Endothelial cell of umbilical vein (primary cell): ENCODE measurements around the gene SMARCC1. TPM values are rescaled to one million over a fixed set of nuclear protein-coding genes. Genes with fewer than 3 reads are reported as not detected.

Source experiments
- BruUV-seq: library from RNA; stranded (reverse); fragments of 400-500 nt; replicated peaks from 2 replicates; lab custom pipeline; 2021; lab: Mats Ljungman, UMichigan
- CTCF ChIA-PET: fragments of 300-600, 350-600 bp; sonication (Branson Sonifier 250); formaldehyde crosslinking; loops from one replicate; lab custom pipeline; 2021; ENCODE audit warnings: antibody characterized with exemption, inconsistent platforms; lab: Charles Lee
- POLR2A ChIA-PET: fragments of 300-600, 350-600 bp; sonication (Branson Sonifier 250); formaldehyde crosslinking; loops from one replicate; lab custom pipeline; 2021; ENCODE audit warnings: antibody characterized with exemption, inconsistent platforms; lab: Charles Lee
- DNase-seq: peaks from one replicate; pipeline ENCODE4 v3.0.0-alpha.2; 2011; ENCODE audit warnings: low read depth, low spot score
- FAIRE-seq: peaks from 2 replicates; lab custom pipeline; 2011; peaks lifted over from hg19 to GRCh38; lab: Jason Lieb, UNC
- H2AFZ ChIP-seq: 2 replicates; pipeline ENCODE4 v1.6.0; 2012; ENCODE audit warnings: low read depth, low read length, control low read depth, inconsistent platforms
- H3K27ac ChIP-seq: 2 replicates; pipeline ENCODE4 v1.5.1; 2011; ENCODE audit warnings: low read depth, mild to moderate bottlenecking, control low read depth, low read length, moderate library complexity; ENCODE audit not compliant: insufficient read depth
- H3K27me3 ChIP-seq, 2 experiments: 2 replicates each; pipeline versions ENCODE4 v1.6.0 to v1.6.1; 2011; ENCODE audit warnings: low read length in 2 of 2, mixed read lengths in 1 of 2; ENCODE audit not compliant: control insufficient read depth in 2 of 2, insufficient read depth in 2 of 2
- H3K36me3 ChIP-seq, 2 experiments: 2 replicates in 1 of 2; 3 replicates in 1 of 2; pipeline ENCODE4 v1.5.1; 2011; ENCODE audit warnings: low read length in 2 of 2, mild to moderate bottlenecking in 1 of 2, moderate library complexity in 1 of 2; ENCODE audit not compliant: control insufficient read depth in 2 of 2, insufficient read depth in 2 of 2; ENCODE audit errors: extremely low read depth in 1 of 2
- H3K4me1 ChIP-seq: 3 replicates; pipeline ENCODE4 v1.5.1; 2011; ENCODE audit warnings: mild to moderate bottlenecking, low read length; ENCODE audit not compliant: control insufficient read depth, insufficient read depth; ENCODE audit errors: extremely low read depth
- H3K4me2 ChIP-seq: 2 replicates; pipeline ENCODE4 v1.6.1; 2011; ENCODE audit warnings: low read length, control low read depth, mixed read lengths; ENCODE audit not compliant: insufficient read depth
- H3K4me3 ChIP-seq, 3 experiments: fragments of 200-600 bp in 1 of 3; sonication (generic), shearing (Covaris generic) in 1 of 3; replicated peaks in 1 of 3; 2 replicates each; pipeline ENCODE4 v1.5.1; 2011 to 2016; ENCODE audit warnings: control low read depth in 3 of 3, low read length in 3 of 3, mild to moderate bottlenecking in 2 of 3, inconsistent platforms in 1 of 3, low read depth in 1 of 3, moderate library complexity in 1 of 3; ENCODE audit not compliant: insufficient read depth in 1 of 3
- H3K79me2 ChIP-seq: 2 replicates; pipeline ENCODE4 v1.6.0; 2012; ENCODE audit warnings: low read length, inconsistent platforms; ENCODE audit not compliant: control insufficient read depth, insufficient read depth
- H3K9ac ChIP-seq: replicated peaks from 2 replicates; pipeline ENCODE3; 2011; ENCODE audit warnings: low read length, control low read depth; ENCODE audit not compliant: insufficient read depth; ENCODE audit errors: extremely low read depth
- H3K9me1 ChIP-seq: replicated peaks from 3 replicates; pipeline ENCODE4 v1.6.0; 2011; ENCODE audit warnings: mild to moderate bottlenecking, low read length; ENCODE audit not compliant: control insufficient read depth, insufficient read depth; ENCODE audit errors: extremely low read depth
- H3K9me3 ChIP-seq: replicated peaks from 2 replicates; pipeline ENCODE4 v1.5.1; 2012; ENCODE audit warnings: low read length, inconsistent platforms; ENCODE audit not compliant: control insufficient read depth, insufficient read depth
- H4K20me1 ChIP-seq: replicated peaks from 2 replicates; pipeline ENCODE3; 2011; ENCODE audit warnings: mild to moderate bottlenecking, low read length; ENCODE audit not compliant: control insufficient read depth, insufficient read depth; ENCODE audit errors: extremely low read depth
- EZH2 ChIP-seq: IDR thresholded peaks from 2 replicates; pipeline ENCODE4 v1.6.1; 2012; ENCODE audit warnings: borderline replicate concordance, low read depth, mild to moderate bottlenecking, moderate library complexity, low read length, inconsistent platforms; ENCODE audit not compliant: severe bottlenecking
- FOS ChIP-seq: IDR thresholded peaks from 2 replicates; pipeline ENCODE4 v1.6.1; 2011; ENCODE audit warnings: mild to moderate bottlenecking, low read length, moderate library complexity, borderline replicate concordance; ENCODE audit not compliant: insufficient read depth
- GATA2 ChIP-seq: IDR thresholded peaks from 2 replicates; pipeline ENCODE4 v1.7.0; 2011; ENCODE audit warnings: low read depth, mild to moderate bottlenecking, moderate library complexity, mixed read lengths, low read length; ENCODE audit not compliant: insufficient read length, insufficient read depth
- JUN ChIP-seq: IDR thresholded peaks from 2 replicates; pipeline ENCODE4 v1.6.1; 2011; ENCODE audit warnings: borderline replicate concordance, low read depth; ENCODE audit not compliant: insufficient read length, insufficient read depth
- MYC ChIP-seq: IDR thresholded peaks from one replicate; pipeline ENCODE4 v1.6.1; 2011; ENCODE audit warnings: mild to moderate bottlenecking, low read depth, low read length
- POLR2A ChIP-seq: IDR thresholded peaks from 2 replicates; pipeline ENCODE4 v1.6.1; 2012; ENCODE audit warnings: low read depth, mild to moderate bottlenecking, control low read depth, low read length
- POLR2AphosphoS5 ChIP-seq: IDR thresholded peaks from 2 replicates; pipeline ENCODE4 v1.6.1; 2012; ENCODE audit warnings: low read depth, mild to moderate bottlenecking, control low read depth, low read length, moderate library complexity; ENCODE audit not compliant: insufficient read depth
- dilution Hi-C: fragments of 300-500 bp; cut with MboI; formaldehyde crosslinking; loops from one replicate; pipeline ENCODE4 v1.15.0; 2019; ENCODE audit warnings: low sequenced_read_pairs; ENCODE audit not compliant: extremely low pct_ligation_motif_present
- intact Hi-C: fragments of 100-400 bp; cut with micrococcal nuclease; formaldehyde crosslinking; loops from one replicate; pipeline ENCODE4 v1.10.0; 2022
- polyA plus RNA-seq, 4 experiments: library from polyadenylated mRNA; depleted of rRNA in 3 of 4; stranded (reverse) in 3 of 4; unstranded in 1 of 4; fragments of >200 nt; gene quantifications; 2 replicates each; pipeline versions ENCODE4 v1.2.1 to v1.2.3, GENCODE V29; 2011 to 2012; ENCODE audit warnings: missing spikeins in 1 of 4
- total RNA-seq: library from RNA; stranded (reverse); gene quantifications from 2 replicates; pipeline ENCODE4 v1.2.3, GENCODE V29; 2021
- TF ChIP-seq, protein P1 (sequence below), 2 donors: IDR thresholded peaks; 1 replicate in 1 of 2; 2 replicates in 1 of 2; pipeline ENCODE4 v1.5.1; 2011; ENCODE audit warnings: low read length in 2 of 2, mild to moderate bottlenecking in 2 of 2, moderate library complexity in 2 of 2, control low read depth in 1 of 2, inconsistent platforms in 1 of 2, low read depth in 1 of 2; ENCODE audit not compliant: insufficient read depth in 1 of 2; ENCODE audit errors: extremely low read depth in 1 of 2

Gene SMARCC1
- total and polyA plus RNA-seq, 2 donors (not counting 3 experiments of a cell fraction or from before 2014, with no cell fraction given) = 23.0 to 138 TPM

DNA sequence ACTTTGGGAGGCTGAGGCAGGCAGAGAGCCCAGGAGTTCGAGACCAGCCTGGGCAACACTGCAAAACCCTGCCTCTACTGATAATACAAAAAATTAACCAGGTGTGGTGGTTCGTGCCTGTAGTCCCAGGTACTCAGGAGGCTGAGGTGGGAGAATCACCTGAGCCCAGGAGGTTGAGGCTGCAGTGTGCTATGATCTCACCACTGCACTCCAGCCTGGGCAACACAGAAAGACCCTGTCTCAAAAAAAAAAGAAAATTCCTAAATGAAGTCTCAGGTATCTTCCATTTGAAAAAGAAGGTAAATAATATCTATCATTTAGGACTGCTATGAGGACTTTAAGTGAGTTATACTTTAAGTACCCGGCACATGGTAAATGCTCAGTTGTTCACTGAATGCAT lies 2.9 kb downstream of the SMARCC1 start:
- no TSS peak for BruUV-seq
- intact Hi-C loops (no loop called here), dilution Hi-C loops (no loop called here)
- H3K9me3 ChIP-seq = no peaks in the 10 kb centered on the region
- ChIA-PET POLR2A (no interaction called here), CTCF (no interaction called here)
- no peaks in the 10 kb centered on the region for H3K27me3 ChIP-seq
- H3K9me1 ChIP-seq = no peaks in the 10 kb centered on the region
- no peak for DNase-seq
- H3K4me3 ChIP-seq = no peak overlapping the region
- H3K9ac ChIP-seq = no peak overlapping the region
- H3K4me2 ChIP-seq = peak overlapping the region; percentile 86
- H3K79me2 ChIP-seq = peaks cover 75% of the 10 kb centered on the region
- H3K36me3 ChIP-seq = no peaks in the 10 kb centered on the region
- FAIRE-seq = no peak
- peaks cover 12% of the 10 kb centered on the region for H3K4me1 ChIP-seq
- no peak overlapping the region for H2AFZ ChIP-seq
- no peak for TF ChIP-seq EZH2
- no peak for TF ChIP-seq GATA2
- no peak for TF ChIP-seq POLR2A
- TF ChIP-seq, protein P1, sequence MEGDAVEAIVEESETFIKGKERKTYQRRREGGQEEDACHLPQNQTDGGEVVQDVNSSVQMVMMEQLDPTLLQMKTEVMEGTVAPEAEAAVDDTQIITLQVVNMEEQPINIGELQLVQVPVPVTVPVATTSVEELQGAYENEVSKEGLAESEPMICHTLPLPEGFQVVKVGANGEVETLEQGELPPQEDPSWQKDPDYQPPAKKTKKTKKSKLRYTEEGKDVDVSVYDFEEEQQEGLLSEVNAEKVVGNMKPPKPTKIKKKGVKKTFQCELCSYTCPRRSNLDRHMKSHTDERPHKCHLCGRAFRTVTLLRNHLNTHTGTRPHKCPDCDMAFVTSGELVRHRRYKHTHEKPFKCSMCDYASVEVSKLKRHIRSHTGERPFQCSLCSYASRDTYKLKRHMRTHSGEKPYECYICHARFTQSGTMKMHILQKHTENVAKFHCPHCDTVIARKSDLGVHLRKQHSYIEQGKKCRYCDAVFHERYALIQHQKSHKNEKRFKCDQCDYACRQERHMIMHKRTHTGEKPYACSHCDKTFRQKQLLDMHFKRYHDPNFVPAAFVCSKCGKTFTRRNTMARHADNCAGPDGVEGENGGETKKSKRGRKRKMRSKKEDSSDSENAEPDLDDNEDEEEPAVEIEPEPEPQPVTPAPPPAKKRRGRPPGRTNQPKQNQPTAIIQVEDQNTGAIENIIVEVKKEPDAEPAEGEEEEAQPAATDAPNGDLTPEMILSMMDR (IDR thresholded peaks at IDR 0.05; ENCODE audit: extremely low read depth in 1 of 2, insufficient read depth in 1 of 2, low read depth in 1 of 2, low read length in 2 of 2) = no peak
- TF ChIP-seq POLR2AphosphoS5 = no peak
- no peak for TF ChIP-seq MYC
- TF ChIP-seq FOS = no peak
- TF ChIP-seq JUN = no peak
- no peak overlapping the region for H3K27ac ChIP-seq
- H4K20me1 ChIP-seq = peaks cover 3% of the 10 kb centered on the region
